Measurements from ENCODE around the gene ARSG.

DNA sequence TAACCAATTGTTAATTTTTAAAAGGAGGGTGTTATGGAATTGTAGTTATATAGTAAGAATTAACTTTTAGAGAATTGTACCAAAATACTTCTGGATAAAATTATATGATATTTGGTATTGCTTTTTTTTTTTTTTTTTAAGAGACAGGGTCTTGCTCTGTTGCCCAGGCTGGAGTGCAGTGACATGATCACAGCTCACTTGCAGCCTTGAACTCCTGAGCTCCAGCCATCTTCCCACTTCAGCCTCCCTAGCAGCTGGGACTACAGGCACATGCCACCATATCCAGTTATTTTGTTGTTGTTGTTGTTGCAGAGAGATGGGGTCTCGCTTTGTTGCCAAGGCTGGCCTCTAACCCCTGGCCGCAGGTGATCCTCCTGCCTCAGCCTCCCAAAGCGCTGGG is 8.5 kb downstream of the ARSG start:
- TF ChIP-seq TAF1 (IDR thresholded peaks at IDR 0.05; ENCODE audit: low read depth) = no peak
- TF ChIP-seq, protein P1, sequence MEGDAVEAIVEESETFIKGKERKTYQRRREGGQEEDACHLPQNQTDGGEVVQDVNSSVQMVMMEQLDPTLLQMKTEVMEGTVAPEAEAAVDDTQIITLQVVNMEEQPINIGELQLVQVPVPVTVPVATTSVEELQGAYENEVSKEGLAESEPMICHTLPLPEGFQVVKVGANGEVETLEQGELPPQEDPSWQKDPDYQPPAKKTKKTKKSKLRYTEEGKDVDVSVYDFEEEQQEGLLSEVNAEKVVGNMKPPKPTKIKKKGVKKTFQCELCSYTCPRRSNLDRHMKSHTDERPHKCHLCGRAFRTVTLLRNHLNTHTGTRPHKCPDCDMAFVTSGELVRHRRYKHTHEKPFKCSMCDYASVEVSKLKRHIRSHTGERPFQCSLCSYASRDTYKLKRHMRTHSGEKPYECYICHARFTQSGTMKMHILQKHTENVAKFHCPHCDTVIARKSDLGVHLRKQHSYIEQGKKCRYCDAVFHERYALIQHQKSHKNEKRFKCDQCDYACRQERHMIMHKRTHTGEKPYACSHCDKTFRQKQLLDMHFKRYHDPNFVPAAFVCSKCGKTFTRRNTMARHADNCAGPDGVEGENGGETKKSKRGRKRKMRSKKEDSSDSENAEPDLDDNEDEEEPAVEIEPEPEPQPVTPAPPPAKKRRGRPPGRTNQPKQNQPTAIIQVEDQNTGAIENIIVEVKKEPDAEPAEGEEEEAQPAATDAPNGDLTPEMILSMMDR (IDR thresholded peaks at IDR 0.05; ENCODE audit: poor library complexity, severe bottlenecking) = no peak
- no peak for TF ChIP-seq POLR2AphosphoS5 (IDR thresholded peaks at IDR 0.05)
- TF ChIP-seq EZH2 (IDR thresholded peaks at IDR 0.05; ENCODE audit: borderline replicate concordance, insufficient read depth, low read length, poor library complexity, severe bottlenecking) = no peak
